ENCODE results near the gene SLC19A1. TPM values are rescaled to one million over a fixed set of nuclear protein-coding genes. Genes with fewer than 3 reads are reported as not detected.

SLC19A1 gene
- total RNA-seq, 1 donor from 2014 or later: 25.6 TPM

- no peak for DNase-seq (ENCODE audit: low spot score, unreplicated experiment)
- Mint-ChIP-seq H3K27me3 (no peaks in the 10 kb centered on the region), H3K27ac (no peak overlapping the region), H3K4me1 (ENCODE audit: low read depth) (peaks cover 6% of the 10 kb centered on the region), H3K9me3 (ENCODE audit: low read depth) (no peaks in the 10 kb centered on the region), H3K36me3 (ENCODE audit: insufficient read depth) (peaks cover 20% of the 10 kb centered on the region), H3K4me3 (ENCODE audit: low read depth) (no peak overlapping the region)
- TF ChIP-seq CTCF (IDR thresholded peaks at IDR 0.05; ENCODE audit: unreplicated experiment): no peak
Observed at GRCh38 chr21:45479691-45480675, 62.3 kb downstream of the SLC19A1 start.

GRCh38 chr21:45478816-45479669, 63.2 kb downstream of the SLC19A1 start:
- no peak overlapping the region for H3K4me3 Mint-ChIP-seq (ENCODE audit: low read depth)
- TF ChIP-seq CTCF (IDR thresholded peaks at IDR 0.05; ENCODE audit: unreplicated experiment): no peak
- H3K9me3 Mint-ChIP-seq (ENCODE audit: low read depth): no peaks in the 10 kb centered on the region
- H3K27ac Mint-ChIP-seq: no peak overlapping the region
- no peaks in the 10 kb centered on the region for H3K27me3 Mint-ChIP-seq
- peaks cover 6% of the 10 kb centered on the region for H3K4me1 Mint-ChIP-seq (ENCODE audit: low read depth)
- H3K36me3 Mint-ChIP-seq (ENCODE audit: insufficient read depth): peaks cover 19% of the 10 kb centered on the region
- no peak for DNase-seq (ENCODE audit: low spot score, unreplicated experiment)

- peak; percentile 66 for DNase-seq (ENCODE audit: low spot score, unreplicated experiment)
- TF ChIP-seq CTCF (IDR thresholded peaks at IDR 0.05; ENCODE audit: unreplicated experiment): peak; percentile 90
- H3K4me3 Mint-ChIP-seq (ENCODE audit: low read depth): no peak overlapping the region
Observed at GRCh38 chr21:45478115-45478801, 64.0 kb downstream of the SLC19A1 start.

GRCh38 chr21:45477176-45478114, 64.8 kb downstream of the SLC19A1 start:
- no peak for TF ChIP-seq CTCF (IDR thresholded peaks at IDR 0.05; ENCODE audit: unreplicated experiment)
- peaks cover 8% of the 10 kb centered on the region for H3K4me1 Mint-ChIP-seq (ENCODE audit: low read depth)

More at GRCh38 chr21:45478115-45478801, 64.0 kb downstream of the SLC19A1 start:
- Mint-ChIP-seq H3K27ac (peak overlapping the region; percentile 14), H3K9me3 (ENCODE audit: low read depth) (no peaks in the 10 kb centered on the region), H3K27me3 (no peaks in the 10 kb centered on the region), H3K36me3 (ENCODE audit: insufficient read depth) (peaks cover 18% of the 10 kb centered on the region), H3K4me1 (ENCODE audit: low read depth) (peaks cover 6% of the 10 kb centered on the region)

More at GRCh38 chr21:45477176-45478114, 64.8 kb downstream of the SLC19A1 start:
- Mint-ChIP-seq H3K27ac (peak overlapping the region; percentile 14), H3K27me3 (no peaks in the 10 kb centered on the region), H3K4me3 (ENCODE audit: low read depth) (no peak overlapping the region), H3K36me3 (ENCODE audit: insufficient read depth) (peaks cover 18% of the 10 kb centered on the region), H3K9me3 (ENCODE audit: low read depth) (no peaks in the 10 kb centered on the region)
- no peak for DNase-seq (ENCODE audit: low spot score, unreplicated experiment)

Measured in progenitor cell of endocrine pancreas (in vitro differentiated cells).